Subcutaneous abdominal adipose tissue (tissue), 5 donors: ENCODE data around the gene MT3.
"Not testable (repeated sequence)": the region's sequence is repeated elsewhere in the genome, so short reads cannot be mapped to it uniquely, and the experiment has no call there.

Experiments used
- H3K27ac ChIP-seq: one replicate; pipeline ENCODE4 v1.7.0; 2013; ENCODE audit warnings: low read depth, mild to moderate bottlenecking, inconsistent platforms, low read length, moderate library complexity
- H3K27me3 ChIP-seq, 5 donors: one replicate each; pipeline ENCODE4 v1.7.0; 2013; ENCODE audit warnings: low read length in 5 of 5, inconsistent platforms in 1 of 5; ENCODE audit not compliant: control insufficient read depth in 5 of 5, insufficient read depth in 4 of 5
- H3K36me3 ChIP-seq, 5 donors: one replicate each; pipeline ENCODE4 v1.7.0; 2013; ENCODE audit warnings: low read length in 5 of 5; ENCODE audit not compliant: control insufficient read depth in 5 of 5, insufficient read depth in 5 of 5
- H3K4me1 ChIP-seq, 5 donors: one replicate each; pipeline ENCODE4 v1.7.0; 2013; ENCODE audit warnings: low read length in 5 of 5, mild to moderate bottlenecking in 3 of 5, moderate library complexity in 1 of 5; ENCODE audit not compliant: control insufficient read depth in 5 of 5, insufficient read depth in 5 of 5
- H3K4me3 ChIP-seq, 5 donors: one replicate each; pipeline ENCODE4 v1.7.0; 2013; ENCODE audit warnings: low read length in 5 of 5, low read depth in 1 of 5
- H3K9ac ChIP-seq, 5 donors: one replicate each; pipeline ENCODE4 v1.7.0; 2013; ENCODE audit warnings: low read length in 5 of 5, mild to moderate bottlenecking in 4 of 5, moderate library complexity in 3 of 5
- H3K9me3 ChIP-seq, 5 donors: one replicate each; pipeline ENCODE4 v1.7.0; 2013; ENCODE audit warnings: low read length in 5 of 5; ENCODE audit not compliant: control insufficient read depth in 5 of 5
- donor health status: healthy.
- donor health status: healthy.
- donor health status: healthy.
- donor health status: healthy.
- donor health status: healthy.

The MT3 gene

DNA sequence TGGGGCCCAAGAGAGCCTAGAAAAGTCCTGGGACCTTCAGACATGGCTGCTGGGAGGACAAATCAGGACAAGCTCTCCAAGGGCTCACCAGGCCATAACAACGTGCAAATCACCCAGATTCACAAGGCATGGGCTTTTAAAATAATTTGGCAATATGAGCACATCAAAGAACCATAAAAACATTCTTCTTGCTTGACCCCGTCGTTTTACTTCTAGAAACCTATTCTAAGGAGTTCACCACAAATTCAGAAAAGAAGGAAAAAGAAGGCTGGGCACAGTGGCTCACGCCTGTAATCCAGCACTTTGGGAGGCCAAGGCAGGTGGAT lies 12.1 kb upstream of the MT3 start:
- H3K9ac ChIP-seq = no peak overlapping the region
- H3K4me3 ChIP-seq = no peak overlapping the region
- no peak overlapping the region for H3K27ac ChIP-seq
- no peaks in the 10 kb centered on the region for H3K36me3 ChIP-seq
- H3K27me3 ChIP-seq = peaks cover 0 to 4% (median 0%) of the 10 kb centered on the region in 5 donors
- no peaks in the 10 kb centered on the region for H3K9me3 ChIP-seq
- H3K4me1 ChIP-seq = no peaks in the 10 kb centered on the region

GRCh38 chr16:56580391-56581048 lies 8.8 kb upstream of the MT3 start:
- H3K27ac ChIP-seq = no peak overlapping the region
- H3K36me3 ChIP-seq = no peaks in the 10 kb centered on the region
- peaks cover 0 to 7% (median 0%) of the 10 kb centered on the region in 5 donors for H3K4me1 ChIP-seq
- H3K4me3 ChIP-seq = no peak overlapping the region
- H3K9ac ChIP-seq = no peak overlapping the region
- no peaks in the 10 kb centered on the region for H3K9me3 ChIP-seq
- peaks cover 0 to 4% (median 0%) of the 10 kb centered on the region in 5 donors for H3K27me3 ChIP-seq

DNA sequence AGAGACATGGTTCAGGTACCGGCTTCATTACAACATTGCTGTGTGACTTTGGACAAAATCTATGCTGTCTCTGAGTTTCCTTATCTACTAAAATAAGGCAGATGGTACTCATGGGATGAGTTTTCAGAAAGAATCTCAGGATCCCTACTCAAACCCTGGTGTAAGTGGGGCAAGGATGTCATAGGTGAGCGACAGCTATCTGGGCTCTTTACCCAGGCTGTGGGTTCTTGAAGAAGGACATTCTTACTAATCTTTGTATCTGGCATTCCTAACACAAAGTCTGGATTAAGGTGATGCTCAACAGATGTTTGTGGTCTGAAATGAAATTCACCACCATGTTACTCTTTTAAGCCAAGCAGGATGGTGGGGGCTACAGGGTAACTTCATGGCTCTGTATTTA lies 6.4 kb upstream of the MT3 start:
- not testable (repeated sequence) for H3K9ac ChIP-seq, H3K4me1 ChIP-seq, H3K36me3 ChIP-seq, H3K9me3 ChIP-seq, H3K27ac ChIP-seq, H3K4me3 ChIP-seq
- H3K27me3 ChIP-seq = peaks cover under 1 to 12% (median 3%) of the 10 kb centered on the region in 5 donors

- H3K4me1 ChIP-seq = peaks cover 0 to 7% (median 0%) of the 10 kb centered on the region in 5 donors
- no peak overlapping the region for H3K4me3 ChIP-seq
- H3K9me3 ChIP-seq = no peaks in the 10 kb centered on the region
- H3K9ac ChIP-seq = no peak overlapping the region
- H3K27me3 ChIP-seq = peaks cover 2 to 16% (median 7%) of the 10 kb centered on the region in 5 donors
- H3K27ac ChIP-seq = no peak overlapping the region
- H3K36me3 ChIP-seq = no peaks in the 10 kb centered on the region
Observed at GRCh38 chr16:56583351-56584168, 5.8 kb upstream of the MT3 start.

DNA sequence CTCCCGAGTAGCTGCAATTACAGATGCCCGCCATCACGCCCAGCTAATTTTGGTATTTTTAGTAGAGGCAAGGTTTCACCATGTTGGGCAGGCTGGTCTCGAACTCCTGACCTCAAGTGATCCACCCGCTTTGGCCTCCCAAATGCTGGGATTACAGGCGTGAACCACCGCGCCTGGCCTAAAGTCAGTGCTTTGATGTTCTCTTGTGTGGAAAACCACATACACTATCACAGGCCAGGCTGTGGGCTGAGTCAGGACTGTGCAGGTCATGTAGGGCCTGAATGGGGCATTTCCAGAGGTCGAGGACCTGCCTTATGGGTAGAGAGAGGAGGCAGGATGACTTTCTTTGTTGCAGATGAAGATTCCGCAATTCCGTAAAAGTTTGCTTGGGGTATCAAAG lies 5.1 kb upstream of the MT3 start:
- H3K4me3 ChIP-seq = no peak overlapping the region

GRCh38 chr16:56588781-56589140 lies 567 bp upstream of the MT3 start:
- Histone ChIP-seq H3K4me1 (peaks cover 0 to 18% (median 12%) of the 10 kb centered on the region in 5 donors), H3K36me3 (no peaks in the 10 kb centered on the region), H3K9ac (no peak overlapping the region), H3K27me3 (peaks cover 25 to 35% (median 25%) of the 10 kb centered on the region in 5 donors), H3K27ac (no peak overlapping the region), H3K4me3 (peak overlapping the region in 4 of 5 donors; percentile 32 to 63 (median 52)), H3K9me3 (no peaks in the 10 kb centered on the region)

More for the DNA sequence above, 5.1 kb upstream of the MT3 start:
- no peaks in the 10 kb centered on the region for H3K9me3 ChIP-seq
- no peak overlapping the region for H3K27ac ChIP-seq
- H3K36me3 ChIP-seq = no peaks in the 10 kb centered on the region
- no peak overlapping the region for H3K9ac ChIP-seq
- H3K4me1 ChIP-seq = peaks cover 0 to 13% (median 6%) of the 10 kb centered on the region in 5 donors
- peaks cover 8 to 23% (median 12%) of the 10 kb centered on the region in 5 donors for H3K27me3 ChIP-seq

DNA sequence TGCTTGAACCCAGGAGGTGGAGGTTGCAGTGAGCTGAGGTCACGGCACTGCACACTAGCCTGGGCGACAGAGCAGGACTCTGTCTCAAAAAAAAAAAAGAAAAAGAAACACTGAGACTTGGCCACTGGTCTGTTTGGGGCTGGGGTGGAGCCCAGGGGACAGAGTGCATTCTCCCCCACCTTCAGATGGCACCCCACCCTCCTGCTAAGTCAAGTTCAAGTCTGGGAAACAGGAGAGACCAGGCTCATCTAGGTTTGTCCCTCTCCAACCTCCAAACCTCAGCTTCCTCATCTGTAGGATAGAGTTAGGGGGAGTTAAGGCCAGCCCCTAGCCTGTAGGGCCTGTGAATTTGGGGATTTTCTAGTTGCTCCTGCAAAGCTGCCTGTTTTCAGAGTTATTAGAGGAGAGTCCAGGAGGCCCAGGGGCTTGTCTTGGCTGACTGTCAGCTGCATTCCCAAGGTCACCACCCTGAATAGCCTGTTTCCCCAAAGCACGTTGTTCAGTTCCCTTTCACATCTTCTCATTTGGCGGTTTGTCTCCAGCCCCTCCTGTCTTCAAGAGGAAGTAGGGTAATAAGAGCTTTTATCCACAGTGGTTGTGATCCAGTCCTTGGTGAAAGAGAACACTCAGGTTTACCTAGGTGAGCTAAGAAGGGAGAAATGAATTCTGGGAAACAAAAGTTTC lies 2.2 kb downstream of the MT3 start:
- Histone ChIP-seq H3K4me3 (no peak overlapping the region), H3K9ac (no peak overlapping the region), H3K9me3 (no peaks in the 10 kb centered on the region), H3K36me3 (no peaks in the 10 kb centered on the region), H3K27ac (no peak overlapping the region), H3K4me1 (peaks cover 0 to 12% (median 11%) of the 10 kb centered on the region in 5 donors), H3K27me3 (peaks cover 24 to 32% (median 25%) of the 10 kb centered on the region in 5 donors)

GRCh38 chr16:56593573-56594291 lies 4.4 kb downstream of the MT3 start:
- H3K4me3 ChIP-seq = no peak overlapping the region
- H3K9ac ChIP-seq = no peak overlapping the region
- peaks cover 18 to 22% (median 22%) of the 10 kb centered on the region in 5 donors for H3K27me3 ChIP-seq
- H3K4me1 ChIP-seq = peaks cover 0 to 11% (median 11%) of the 10 kb centered on the region in 5 donors
- no peak overlapping the region for H3K27ac ChIP-seq
- H3K36me3 ChIP-seq = no peaks in the 10 kb centered on the region
- H3K9me3 ChIP-seq = no peaks in the 10 kb centered on the region

- Histone ChIP-seq H3K4me3 (no peak overlapping the region), H3K27ac (no peak overlapping the region), H3K9ac (no peak overlapping the region), H3K9me3 (no peaks in the 10 kb centered on the region), H3K27me3 (peaks cover 13 to 17% (median 16%) of the 10 kb centered on the region in 5 donors), H3K36me3 (no peaks in the 10 kb centered on the region), H3K4me1 (peaks cover 0 to 6% (median 5%) of the 10 kb centered on the region in 5 donors)
Observed at GRCh38 chr16:56594292-56594619, 4.9 kb downstream of the MT3 start.
